Uterus (tissue), 2 donors: ENCODE results near the gene IFT22.
"Not testable (repeated sequence)": the region's sequence is repeated elsewhere in the genome, so short reads cannot be mapped to it uniquely, and the experiment has no call there.

ENCODE experiments used
- CTCF ChIP-seq, 4 experiments: fragments of 200-600 bp in 2 of 4; fragments of 450-650 bp in 2 of 4; sonication (generic) in 2 of 4; IDR thresholded peaks; one replicate each; pipeline ENCODE4 v1.5.1; 2016 to 2019; ENCODE audit warnings: antibody characterized with exemption in 4 of 4, mild to moderate bottlenecking in 2 of 4, moderate library complexity in 1 of 4
- POLR2A ChIP-seq, 2 donors: fragments of 450-650 bp; IDR thresholded peaks; one replicate each; pipeline ENCODE4 v1.6.1; 2016; ENCODE audit warnings: antibody characterized with exemption in 2 of 2, mild to moderate bottlenecking in 1 of 2, moderate library complexity in 1 of 2

GRCh38 chr7:101348456-101349067, 26.9 kb upstream of the IFT22 start:
- not testable (repeated sequence) for TF ChIP-seq CTCF, POLR2A (IDR thresholded peaks at IDR 0.05)
